H1 (cell line): ENCODE measurements around the gene SMG1.

ENCODE experiments used
- ATF2 ChIP-seq: IDR thresholded peaks from 2 replicates; pipeline ENCODE4 v1.6.1; 2012; ENCODE audit warnings: low read length, inconsistent platforms
- CTCF ChIP-seq, 3 experiments: IDR thresholded peaks; 1 replicate in 2 of 3; 2 replicates in 1 of 3; pipeline versions ENCODE4 v1.5.1 to v1.6.1; 2011; ENCODE audit warnings: low read length in 3 of 3, mild to moderate bottlenecking in 3 of 3, inconsistent platforms in 2 of 3, low read depth in 1 of 3, moderate library complexity in 1 of 3; ENCODE audit not compliant: insufficient read depth in 1 of 3; ENCODE audit errors: control extremely low read depth in 1 of 3
- EP300 ChIP-seq, 2 experiments: IDR thresholded peaks; 1 replicate in 1 of 2; 2 replicates in 1 of 2; pipeline ENCODE4 v1.6.1; 2011 to 2012; ENCODE audit warnings: low read depth in 2 of 2, low read length in 2 of 2, mild to moderate bottlenecking in 2 of 2, borderline replicate concordance in 1 of 2, inconsistent platforms in 1 of 2, moderate library complexity in 1 of 2
- EZH2 ChIP-seq: fragments of 200-600 bp; sonication (generic); IDR thresholded peaks from 2 replicates; pipeline ENCODE4 v1.7.1; 2012; ENCODE audit warnings: low read depth, mild to moderate bottlenecking, moderate library complexity, low read length, inconsistent platforms; ENCODE audit not compliant: severe bottlenecking
- JUND ChIP-seq: IDR thresholded peaks from 2 replicates; pipeline ENCODE4 v1.6.1; 2011; ENCODE audit warnings: mild to moderate bottlenecking, improper control_type of control experiment, low read length
- KDM1A ChIP-seq: fragments of 200-600, 300-600 bp; sonication (generic); IDR thresholded peaks from 2 replicates; pipeline ENCODE4 v1.7.1; 2016; ENCODE audit warnings: mild to moderate bottlenecking, low read length, borderline replicate concordance
- POLR2A ChIP-seq, 2 experiments: IDR thresholded peaks; 1 replicate in 1 of 2; 2 replicates in 1 of 2; pipeline ENCODE4 v1.6.1; 2011; ENCODE audit warnings: low read depth in 2 of 2, low read length in 2 of 2, mild to moderate bottlenecking in 2 of 2; ENCODE audit errors: control extremely low read depth in 1 of 2
- RXRA ChIP-seq: IDR thresholded peaks from 2 replicates; pipeline ENCODE4 v1.6.1; 2011; ENCODE audit warnings: low read depth, mild to moderate bottlenecking, low read length, moderate library complexity; ENCODE audit not compliant: insufficient read depth
- TF ChIP-seq, protein P1 (sequence below): IDR thresholded peaks from 2 replicates; pipeline ENCODE4 v1.6.1; 2012; ENCODE audit warnings: inconsistent platforms

DNA sequence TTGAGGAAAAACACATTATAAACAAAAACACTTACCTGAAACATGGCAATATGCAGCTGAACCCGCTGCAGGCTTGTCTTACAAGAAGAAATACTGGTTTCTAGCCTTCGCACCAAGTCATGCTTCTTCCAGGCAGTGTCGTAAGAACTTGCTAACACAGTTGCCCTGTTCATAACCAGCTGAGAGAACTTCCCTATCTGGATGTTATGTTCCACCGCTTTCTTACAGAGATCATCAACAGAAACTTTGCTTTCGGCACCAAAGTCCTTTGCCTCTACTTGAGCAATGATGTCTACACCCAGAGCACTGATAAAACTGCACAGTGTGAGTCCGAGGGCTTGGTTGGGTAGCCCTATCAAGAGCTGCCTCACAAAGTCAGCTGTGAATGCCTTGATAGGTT is 97.0 kb downstream of the SMG1 start:
- no peak for TF ChIP-seq CTCF (IDR thresholded peaks at IDR 0.05; ENCODE audit: control extremely low read depth in 1 of 3, insufficient read depth in 1 of 3, low read depth in 1 of 3, low read length in 3 of 3)
- TF ChIP-seq EP300 (IDR thresholded peaks at IDR 0.05; ENCODE audit: borderline replicate concordance in 1 of 2, low read depth in 2 of 2, low read length in 2 of 2), result no peak
- TF ChIP-seq POLR2A (IDR thresholded peaks at IDR 0.05; ENCODE audit: control extremely low read depth in 1 of 2, low read depth in 2 of 2, low read length in 2 of 2), result no peak
- TF ChIP-seq KDM1A, result no peak
- TF ChIP-seq RXRA, result no peak
- TF ChIP-seq, protein P1, sequence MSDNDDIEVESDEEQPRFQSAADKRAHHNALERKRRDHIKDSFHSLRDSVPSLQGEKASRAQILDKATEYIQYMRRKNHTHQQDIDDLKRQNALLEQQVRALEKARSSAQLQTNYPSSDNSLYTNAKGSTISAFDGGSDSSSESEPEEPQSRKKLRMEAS, result no peak
- no peak for TF ChIP-seq ATF2
- TF ChIP-seq EZH2, result no peak
- TF ChIP-seq JUND, result no peak
